Chondrocyte (in vitro differentiated cells): ENCODE results near the gene OSBPL3. TPM values are rescaled to one million over a fixed set of nuclear protein-coding genes. Genes with fewer than 3 reads are reported as not detected.

Experiments used
- DNase-seq: peaks from one replicate; pipeline ENCODE4 v3.0.0; 2021; ENCODE audit warnings: mixed read lengths, low spot score
- H3K27ac Mint-ChIP-seq: one replicate; pipeline ENCODE4 v1.8.0; 2021; ENCODE audit warnings: mild to moderate bottlenecking, moderate library complexity, mixed read lengths; ENCODE audit not compliant: unreplicated experiment
- H3K27me3 Mint-ChIP-seq: 2 replicates; pipeline ENCODE4 v1.8.0; 2021; ENCODE audit warnings: low read depth, mixed read lengths
- H3K36me3 Mint-ChIP-seq: 2 replicates; pipeline ENCODE4 v1.8.0; 2021; ENCODE audit warnings: low read depth, mixed read lengths
- H3K4me1 Mint-ChIP-seq: 2 replicates; pipeline ENCODE4 v1.8.0; 2021; ENCODE audit warnings: low read depth, mild to moderate bottlenecking, mixed read lengths
- H3K4me3 Mint-ChIP-seq: one replicate; pipeline ENCODE4 v1.8.0; 2021; ENCODE audit warnings: mild to moderate bottlenecking, moderate library complexity, mixed read lengths; ENCODE audit not compliant: unreplicated experiment
- H3K9me3 Mint-ChIP-seq: 2 replicates; pipeline ENCODE4 v1.8.0; 2021; ENCODE audit warnings: low read depth, mixed read lengths
- total RNA-seq: library from RNA; stranded (reverse); gene quantifications from 3 replicates; pipeline ENCODE4 v1.2.1, GENCODE V29; 2021
- TF ChIP-seq, protein P1 (sequence below): fragments of 200-600 bp; sonication (generic); IDR thresholded peaks from 2 replicates; pipeline ENCODE4 v1.5.0; 2021; ENCODE audit warnings: antibody characterized with exemption, mild to moderate bottlenecking, moderate library complexity

Gene OSBPL3
- total RNA-seq, 1 donor from 2014 or later, result 5.7 TPM

DNA sequence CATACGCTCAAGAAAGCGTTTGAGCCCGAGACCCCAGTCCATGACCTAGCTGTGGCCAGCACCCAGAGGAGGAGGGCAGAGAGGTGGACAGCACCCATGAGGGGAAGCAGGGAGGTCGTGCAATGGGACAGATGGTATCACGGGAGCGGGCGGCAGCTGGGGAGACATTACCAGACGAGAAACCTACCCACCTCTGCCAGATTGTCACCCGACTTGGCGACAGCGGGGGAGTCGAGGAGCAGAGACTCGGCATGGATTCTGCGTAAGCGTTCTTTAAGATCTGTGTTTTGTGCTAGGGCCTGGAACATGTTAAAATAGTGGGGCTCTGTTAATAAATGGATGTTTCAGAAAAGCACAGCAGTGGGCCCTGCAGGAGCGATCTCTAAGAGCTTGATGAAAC, 131.1 kb downstream of the OSBPL3 start:
- Mint-ChIP-seq H3K4me3 (no peak overlapping the region), H3K4me1 (peaks cover 3% of the 10 kb centered on the region), H3K27me3 (no peaks in the 10 kb centered on the region), H3K36me3 (peaks cover 2% of the 10 kb centered on the region), H3K27ac (no peak overlapping the region), H3K9me3 (no peaks in the 10 kb centered on the region)
- TF ChIP-seq, protein P1, sequence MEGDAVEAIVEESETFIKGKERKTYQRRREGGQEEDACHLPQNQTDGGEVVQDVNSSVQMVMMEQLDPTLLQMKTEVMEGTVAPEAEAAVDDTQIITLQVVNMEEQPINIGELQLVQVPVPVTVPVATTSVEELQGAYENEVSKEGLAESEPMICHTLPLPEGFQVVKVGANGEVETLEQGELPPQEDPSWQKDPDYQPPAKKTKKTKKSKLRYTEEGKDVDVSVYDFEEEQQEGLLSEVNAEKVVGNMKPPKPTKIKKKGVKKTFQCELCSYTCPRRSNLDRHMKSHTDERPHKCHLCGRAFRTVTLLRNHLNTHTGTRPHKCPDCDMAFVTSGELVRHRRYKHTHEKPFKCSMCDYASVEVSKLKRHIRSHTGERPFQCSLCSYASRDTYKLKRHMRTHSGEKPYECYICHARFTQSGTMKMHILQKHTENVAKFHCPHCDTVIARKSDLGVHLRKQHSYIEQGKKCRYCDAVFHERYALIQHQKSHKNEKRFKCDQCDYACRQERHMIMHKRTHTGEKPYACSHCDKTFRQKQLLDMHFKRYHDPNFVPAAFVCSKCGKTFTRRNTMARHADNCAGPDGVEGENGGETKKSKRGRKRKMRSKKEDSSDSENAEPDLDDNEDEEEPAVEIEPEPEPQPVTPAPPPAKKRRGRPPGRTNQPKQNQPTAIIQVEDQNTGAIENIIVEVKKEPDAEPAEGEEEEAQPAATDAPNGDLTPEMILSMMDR, result no peak
- no peak for DNase-seq

DNA sequence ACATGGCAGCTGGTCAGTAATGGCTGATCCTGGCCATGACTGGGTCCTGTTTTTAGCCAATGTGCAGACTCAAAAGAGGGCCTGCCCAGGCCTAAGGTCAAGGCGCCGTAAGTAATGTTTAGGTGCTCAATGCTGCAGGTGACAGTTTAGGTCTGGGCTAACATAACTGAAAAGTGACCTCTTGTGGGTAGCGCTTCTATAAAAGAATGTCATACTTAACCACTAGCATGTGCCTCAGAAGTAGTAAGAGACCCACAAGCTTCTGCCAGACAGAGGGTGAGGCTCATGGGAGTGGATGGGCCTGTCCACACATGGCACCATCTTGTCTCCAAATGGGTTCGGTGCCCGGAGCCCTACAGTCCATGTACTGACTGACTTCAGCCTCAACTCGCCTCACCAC, 132.2 kb downstream of the OSBPL3 start:
- peaks cover 3% of the 10 kb centered on the region for H3K4me1 Mint-ChIP-seq
- H3K9me3 Mint-ChIP-seq, result no peaks in the 10 kb centered on the region
- no peak overlapping the region for H3K27ac Mint-ChIP-seq

DNA sequence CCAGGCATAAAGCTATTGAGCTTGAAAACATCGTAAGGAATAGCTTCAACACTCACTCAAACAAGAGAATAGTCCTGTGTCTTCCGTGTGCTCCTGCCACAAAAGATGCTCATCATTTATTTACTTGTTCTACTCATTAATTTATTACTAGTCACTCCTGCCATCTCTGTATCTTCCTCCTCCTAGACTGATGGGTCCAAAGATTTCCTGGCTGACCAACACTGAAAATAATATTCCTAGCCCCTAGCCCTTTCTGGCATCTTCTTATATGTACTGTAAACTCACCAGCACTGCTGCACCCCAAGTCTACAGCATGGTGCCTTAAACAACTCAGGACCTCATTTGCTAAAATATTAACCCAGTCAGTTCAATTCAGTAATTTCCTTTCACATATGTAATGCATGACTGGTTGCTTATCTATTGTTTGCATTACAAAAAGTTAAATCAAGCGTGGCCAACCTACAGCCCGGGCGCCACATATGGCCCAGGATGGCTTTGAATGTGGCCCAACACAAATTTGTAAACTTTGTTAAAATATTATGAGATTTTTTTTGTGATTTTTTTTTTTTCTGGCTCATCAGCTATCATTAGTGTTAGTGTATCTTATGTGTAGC, 136.1 kb downstream of the OSBPL3 start:
- H3K27me3 Mint-ChIP-seq, result no peaks in the 10 kb centered on the region
- TF ChIP-seq, protein P1, result no peak
- no peaks in the 10 kb centered on the region for H3K9me3 Mint-ChIP-seq
- no peak overlapping the region for H3K27ac Mint-ChIP-seq
- peaks cover 3% of the 10 kb centered on the region for H3K4me1 Mint-ChIP-seq
- no peak for DNase-seq
- H3K36me3 Mint-ChIP-seq, result peaks cover 2% of the 10 kb centered on the region
- H3K4me3 Mint-ChIP-seq, result no peak overlapping the region

More for the DNA sequence above, 132.2 kb downstream of the OSBPL3 start:
- TF ChIP-seq, protein P1, result no peak
- Mint-ChIP-seq H3K4me3 (no peak overlapping the region), H3K36me3 (peaks cover 2% of the 10 kb centered on the region), H3K27me3 (no peaks in the 10 kb centered on the region)
- DNase-seq, result no peak

DNA sequence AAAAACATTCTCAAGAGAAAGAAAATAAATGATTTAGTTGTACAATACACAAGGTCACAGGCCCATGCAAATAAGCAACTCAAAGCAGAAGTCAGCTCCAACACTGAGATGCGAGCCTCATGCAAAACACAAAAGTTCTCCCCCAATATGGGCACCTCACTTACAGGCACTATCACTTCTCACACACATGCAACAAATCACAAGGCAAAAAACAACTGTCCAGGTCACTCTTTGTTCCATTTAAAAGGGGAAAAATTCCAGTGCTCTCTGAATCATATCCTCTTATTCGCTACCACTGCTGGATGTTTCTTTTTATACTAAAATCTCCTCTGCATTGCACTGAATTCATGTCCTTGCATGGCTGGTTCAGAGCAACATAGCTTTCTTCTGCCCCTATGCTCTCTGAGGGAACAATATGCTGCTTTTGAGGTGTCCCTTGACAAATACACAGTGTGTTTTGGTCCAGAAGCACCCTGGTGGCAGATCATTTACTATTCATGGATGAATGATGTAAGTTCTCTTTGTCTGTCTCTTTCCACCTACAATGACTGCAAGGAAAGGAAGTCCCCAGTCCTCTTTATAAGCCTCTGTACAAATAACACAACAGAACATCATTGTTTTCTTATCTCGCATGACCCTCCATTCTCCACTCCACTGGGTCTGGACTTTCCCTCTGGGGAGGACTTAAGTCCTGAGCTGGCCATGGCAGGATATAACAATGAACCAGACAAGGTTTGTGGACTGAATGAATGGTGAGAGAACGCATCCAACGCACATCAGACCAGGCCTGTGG, 137.3 kb downstream of the OSBPL3 start:
- no peak for DNase-seq
- Mint-ChIP-seq H3K4me1 (peaks cover 3% of the 10 kb centered on the region), H3K27me3 (no peaks in the 10 kb centered on the region), H3K4me3 (no peak overlapping the region), H3K27ac (no peak overlapping the region), H3K36me3 (no peaks in the 10 kb centered on the region), H3K9me3 (no peaks in the 10 kb centered on the region)
- TF ChIP-seq, protein P1, result no peak

DNA sequence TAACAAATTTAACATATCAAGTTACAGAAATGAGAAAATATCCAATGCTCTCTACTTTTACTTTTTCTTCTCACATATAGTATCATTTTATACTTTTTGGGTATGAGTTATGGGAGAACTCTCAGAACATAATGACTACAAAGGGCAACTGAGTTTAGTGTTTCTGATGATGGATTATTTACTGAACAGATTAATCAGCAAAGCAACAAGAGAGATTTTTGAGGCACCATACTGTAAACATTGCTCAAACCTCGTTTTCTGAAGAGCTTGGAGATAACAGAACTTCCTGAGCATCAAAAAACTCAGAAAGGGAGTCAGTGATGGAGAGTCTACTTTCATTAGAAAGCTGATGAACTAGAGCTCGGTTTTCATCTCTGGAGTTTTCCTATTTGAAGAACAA, 137.9 kb downstream of the OSBPL3 start:
- Mint-ChIP-seq H3K9me3 (no peaks in the 10 kb centered on the region), H3K36me3 (no peaks in the 10 kb centered on the region), H3K27ac (no peak overlapping the region), H3K4me3 (no peak overlapping the region), H3K27me3 (no peaks in the 10 kb centered on the region), H3K4me1 (peaks cover 3% of the 10 kb centered on the region)
- TF ChIP-seq, protein P1, result no peak
- DNase-seq, result no peak
